AG20443 (cell line): Measurements from ENCODE around the gene RAB27A.
"Not testable (repeated sequence)": the region's sequence is repeated elsewhere in the genome, so short reads cannot be mapped to it uniquely, and the experiment has no call there.

Experiments used
- DNase-seq: peaks from one replicate; pipeline ENCODE4 v3.0.0; 2012; ENCODE audit warnings: low spot score, mixed read lengths

The RAB27A gene

GRCh38 chr15:55281517-55282228 lies 7.9 kb downstream of the RAB27A start:
- DNase-seq, result no peak

GRCh38 chr15:55280589-55280988 lies 9.0 kb downstream of the RAB27A start:
- not testable (repeated sequence) for DNase-seq

- DNase-seq, result peak; percentile 65
These were observed 9.8 kb downstream of the RAB27A start for GRCh38 chr15:55279746-55280351.

GRCh38 chr15:55279100-55279745 lies 10.4 kb downstream of the RAB27A start:
- no peak for DNase-seq

GRCh38 chr15:55277715-55278114 lies 11.9 kb downstream of the RAB27A start:
- DNase-seq, result no peak

GRCh38 chr15:55277116-55277564 lies 12.5 kb downstream of the RAB27A start:
- DNase-seq, result no peak

- DNase-seq, result no peak
These were observed 13.3 kb downstream of the RAB27A start for GRCh38 chr15:55276324-55276723.

- no peak for DNase-seq
These were observed 19.3 kb downstream of the RAB27A start for GRCh38 chr15:55270291-55270690.

- DNase-seq, result no peak
These were observed 21.4 kb downstream of the RAB27A start for GRCh38 chr15:55268176-55268695.

GRCh38 chr15:55267401-55268175 lies 22.0 kb downstream of the RAB27A start:
- DNase-seq, result no peak

- no peak for DNase-seq
These were observed 23.1 kb downstream of the RAB27A start for GRCh38 chr15:55266547-55266946.

- DNase-seq, result no peak
These were observed 29.0 kb downstream of the RAB27A start for GRCh38 chr15:55260562-55261131.

GRCh38 chr15:55257938-55258337 lies 31.7 kb downstream of the RAB27A start:
- DNase-seq, result no peak

GRCh38 chr15:55257012-55257670 lies 32.5 kb downstream of the RAB27A start:
- no peak for DNase-seq

GRCh38 chr15:55256281-55257011 lies 33.2 kb downstream of the RAB27A start:
- no peak for DNase-seq

- no peak for DNase-seq
These were observed 33.9 kb downstream of the RAB27A start for GRCh38 chr15:55255714-55256113.

GRCh38 chr15:55254916-55255679 lies 34.5 kb downstream of the RAB27A start:
- no peak for DNase-seq

GRCh38 chr15:55253580-55253979 lies 36.0 kb downstream of the RAB27A start:
- peak; percentile 43 for DNase-seq

GRCh38 chr15:55252201-55252600 lies 37.4 kb downstream of the RAB27A start:
- not testable (repeated sequence) for DNase-seq

GRCh38 chr15:55250941-55251340 lies 38.7 kb downstream of the RAB27A start:
- DNase-seq, result no peak
